ENCODE results near the gene PTAR1. TPM values are rescaled to one million over a fixed set of nuclear protein-coding genes. Genes with fewer than 3 reads are reported as not detected.

The PTAR1 gene
- polyA plus RNA-seq, 1 donor from 2014 or later, result 17.7 TPM

DNA sequence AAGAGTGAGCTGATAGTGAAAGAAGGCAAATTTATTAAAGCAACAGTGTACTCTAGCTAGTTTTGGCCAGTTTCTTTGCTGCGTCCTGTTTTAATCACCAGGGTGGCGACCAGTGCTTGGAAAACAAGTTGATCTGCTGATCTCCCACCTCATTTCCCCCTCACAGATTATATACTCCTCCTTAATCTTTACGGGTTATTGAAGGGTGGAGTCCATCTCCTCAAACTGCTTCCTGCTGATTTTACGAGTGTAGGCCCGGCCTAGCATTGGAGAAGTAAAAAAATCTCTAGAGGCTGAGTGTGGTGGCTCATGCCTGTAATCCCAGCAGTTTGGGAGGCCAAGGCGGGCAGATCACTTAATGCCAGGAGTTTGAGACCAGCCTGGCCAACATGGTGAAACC lies 46.8 kb upstream of the PTAR1 start:
- H3K27ac ChIP-seq (ENCODE audit: low read length), result no peak overlapping the region

GRCh38 chr9:69805962-69806515 lies 46.2 kb upstream of the PTAR1 start:
- Histone ChIP-seq H3K27ac (ENCODE audit: low read length) (no peak overlapping the region), H3K4me2 (ENCODE audit: low read length) (no peak overlapping the region), H3K9me3 (ENCODE audit: low read length) (no peaks in the 10 kb centered on the region), H3F3A (ENCODE audit: insufficient read depth, low read length, poor library complexity, severe bottlenecking) (no peaks in the 10 kb centered on the region), H3K36me3 (ENCODE audit: insufficient read depth, low read length) (no peaks in the 10 kb centered on the region), H3K4me3 (ENCODE audit: low read length) (no peak overlapping the region), H2AFZ (ENCODE audit: low read depth, low read length) (no peak overlapping the region), H3K9ac (ENCODE audit: low read length) (no peak overlapping the region), H3K27me3 (ENCODE audit: insufficient read depth, low read depth, low read length) (no peaks in the 10 kb centered on the region), H3K9me2 (ENCODE audit: insufficient read depth, low read length) (no peaks in the 10 kb centered on the region), H4K20me1 (ENCODE audit: insufficient read depth) (no peaks in the 10 kb centered on the region), H3K79me2 (replicated peaks; ENCODE audit: insufficient read depth, low read length) (no peaks in the 10 kb centered on the region)
- TF ChIP-seq MXI1 (conservative IDR thresholded peaks at IDR 0.05; ENCODE audit: poor library complexity, severe bottlenecking) (no peak), TAF1 (IDR thresholded peaks at IDR 0.05; ENCODE audit: low read depth) (no peak), RAD21 (conservative IDR thresholded peaks at IDR 0.05) (no peak), EP300 (conservative IDR thresholded peaks at IDR 0.05; ENCODE audit: poor library complexity, severe bottlenecking) (no peak), POLR2AphosphoS5 (IDR thresholded peaks at IDR 0.05) (no peak), EZH2 (IDR thresholded peaks at IDR 0.05; ENCODE audit: borderline replicate concordance, insufficient read depth, low read length, poor library complexity, severe bottlenecking) (no peak)
- TF ChIP-seq, protein P1, sequence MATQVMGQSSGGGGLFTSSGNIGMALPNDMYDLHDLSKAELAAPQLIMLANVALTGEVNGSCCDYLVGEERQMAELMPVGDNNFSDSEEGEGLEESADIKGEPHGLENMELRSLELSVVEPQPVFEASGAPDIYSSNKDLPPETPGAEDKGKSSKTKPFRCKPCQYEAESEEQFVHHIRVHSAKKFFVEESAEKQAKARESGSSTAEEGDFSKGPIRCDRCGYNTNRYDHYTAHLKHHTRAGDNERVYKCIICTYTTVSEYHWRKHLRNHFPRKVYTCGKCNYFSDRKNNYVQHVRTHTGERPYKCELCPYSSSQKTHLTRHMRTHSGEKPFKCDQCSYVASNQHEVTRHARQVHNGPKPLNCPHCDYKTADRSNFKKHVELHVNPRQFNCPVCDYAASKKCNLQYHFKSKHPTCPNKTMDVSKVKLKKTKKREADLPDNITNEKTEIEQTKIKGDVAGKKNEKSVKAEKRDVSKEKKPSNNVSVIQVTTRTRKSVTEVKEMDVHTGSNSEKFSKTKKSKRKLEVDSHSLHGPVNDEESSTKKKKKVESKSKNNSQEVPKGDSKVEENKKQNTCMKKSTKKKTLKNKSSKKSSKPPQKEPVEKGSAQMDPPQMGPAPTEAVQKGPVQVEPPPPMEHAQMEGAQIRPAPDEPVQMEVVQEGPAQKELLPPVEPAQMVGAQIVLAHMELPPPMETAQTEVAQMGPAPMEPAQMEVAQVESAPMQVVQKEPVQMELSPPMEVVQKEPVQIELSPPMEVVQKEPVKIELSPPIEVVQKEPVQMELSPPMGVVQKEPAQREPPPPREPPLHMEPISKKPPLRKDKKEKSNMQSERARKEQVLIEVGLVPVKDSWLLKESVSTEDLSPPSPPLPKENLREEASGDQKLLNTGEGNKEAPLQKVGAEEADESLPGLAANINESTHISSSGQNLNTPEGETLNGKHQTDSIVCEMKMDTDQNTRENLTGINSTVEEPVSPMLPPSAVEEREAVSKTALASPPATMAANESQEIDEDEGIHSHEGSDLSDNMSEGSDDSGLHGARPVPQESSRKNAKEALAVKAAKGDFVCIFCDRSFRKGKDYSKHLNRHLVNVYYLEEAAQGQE (IDR thresholded peaks at IDR 0.05; ENCODE audit: borderline replicate concordance), result no peak
- TF ChIP-seq, protein P2, sequence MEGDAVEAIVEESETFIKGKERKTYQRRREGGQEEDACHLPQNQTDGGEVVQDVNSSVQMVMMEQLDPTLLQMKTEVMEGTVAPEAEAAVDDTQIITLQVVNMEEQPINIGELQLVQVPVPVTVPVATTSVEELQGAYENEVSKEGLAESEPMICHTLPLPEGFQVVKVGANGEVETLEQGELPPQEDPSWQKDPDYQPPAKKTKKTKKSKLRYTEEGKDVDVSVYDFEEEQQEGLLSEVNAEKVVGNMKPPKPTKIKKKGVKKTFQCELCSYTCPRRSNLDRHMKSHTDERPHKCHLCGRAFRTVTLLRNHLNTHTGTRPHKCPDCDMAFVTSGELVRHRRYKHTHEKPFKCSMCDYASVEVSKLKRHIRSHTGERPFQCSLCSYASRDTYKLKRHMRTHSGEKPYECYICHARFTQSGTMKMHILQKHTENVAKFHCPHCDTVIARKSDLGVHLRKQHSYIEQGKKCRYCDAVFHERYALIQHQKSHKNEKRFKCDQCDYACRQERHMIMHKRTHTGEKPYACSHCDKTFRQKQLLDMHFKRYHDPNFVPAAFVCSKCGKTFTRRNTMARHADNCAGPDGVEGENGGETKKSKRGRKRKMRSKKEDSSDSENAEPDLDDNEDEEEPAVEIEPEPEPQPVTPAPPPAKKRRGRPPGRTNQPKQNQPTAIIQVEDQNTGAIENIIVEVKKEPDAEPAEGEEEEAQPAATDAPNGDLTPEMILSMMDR (IDR thresholded peaks at IDR 0.05; ENCODE audit: poor library complexity, severe bottlenecking), result no peak

More for the DNA sequence above, 46.8 kb upstream of the PTAR1 start:
- no peaks in the 10 kb centered on the region for H3F3A ChIP-seq (ENCODE audit: insufficient read depth, low read length, poor library complexity, severe bottlenecking)
- no peak overlapping the region for H3K4me3 ChIP-seq (ENCODE audit: low read length)
- no peaks in the 10 kb centered on the region for H3K9me3 ChIP-seq (ENCODE audit: low read length)
- no peaks in the 10 kb centered on the region for H3K79me2 ChIP-seq (replicated peaks; ENCODE audit: insufficient read depth, low read length)
- no peak overlapping the region for H3K9ac ChIP-seq (ENCODE audit: low read length)
- no peaks in the 10 kb centered on the region for H3K9me2 ChIP-seq (ENCODE audit: insufficient read depth, low read length)
- no peaks in the 10 kb centered on the region for H3K27me3 ChIP-seq (ENCODE audit: insufficient read depth, low read depth, low read length)
- TF ChIP-seq EZH2 (IDR thresholded peaks at IDR 0.05; ENCODE audit: borderline replicate concordance, insufficient read depth, low read length, poor library complexity, severe bottlenecking), result no peak
- no peak for TF ChIP-seq SMC3 (conservative IDR thresholded peaks at IDR 0.05; ENCODE audit: poor library complexity)
- no peak for TF ChIP-seq MXI1 (conservative IDR thresholded peaks at IDR 0.05; ENCODE audit: poor library complexity, severe bottlenecking)
- no peak for TF ChIP-seq POLR2AphosphoS5 (IDR thresholded peaks at IDR 0.05)
- TF ChIP-seq EP300 (conservative IDR thresholded peaks at IDR 0.05; ENCODE audit: poor library complexity, severe bottlenecking), result no peak
- TF ChIP-seq, protein P2 (IDR thresholded peaks at IDR 0.05; ENCODE audit: poor library complexity, severe bottlenecking), result no peak
- TF ChIP-seq, protein P1 (IDR thresholded peaks at IDR 0.05; ENCODE audit: borderline replicate concordance), result no peak
- no peak for TF ChIP-seq RAD21 (conservative IDR thresholded peaks at IDR 0.05)
- TF ChIP-seq TAF1 (IDR thresholded peaks at IDR 0.05; ENCODE audit: low read depth), result no peak
- H3K4me2 ChIP-seq (ENCODE audit: low read length), result no peak overlapping the region
- no peak overlapping the region for H2AFZ ChIP-seq (ENCODE audit: low read depth, low read length)
- H3K36me3 ChIP-seq (ENCODE audit: insufficient read depth, low read length), result no peaks in the 10 kb centered on the region
- no peaks in the 10 kb centered on the region for H4K20me1 ChIP-seq (ENCODE audit: insufficient read depth)
